ENCODE data around the gene PSMF1.

GRCh38 chr20:1160991-1161390 lies 42.6 kb downstream of the PSMF1 start:
- TF ChIP-seq ARNT (IDR thresholded peaks at IDR 0.05) = no peak
- TF ChIP-seq TARDBP (IDR thresholded peaks at IDR 0.05) = no peak
- no peak for TF ChIP-seq CTBP1 (IDR thresholded peaks at IDR 0.05; ENCODE audit: borderline replicate concordance)
- no peak for TF ChIP-seq ELF4 (IDR thresholded peaks at IDR 0.05)
- TF ChIP-seq FOXK2 (IDR thresholded peaks at IDR 0.05) = no peak
- TF ChIP-seq SP1 (IDR thresholded peaks at IDR 0.05) = no peak
- no peak for TF ChIP-seq NFRKB (IDR thresholded peaks at IDR 0.05)
- TF ChIP-seq BHLHE40 (IDR thresholded peaks at IDR 0.05; ENCODE audit: borderline replicate concordance) = no peak
- no peak for TF ChIP-seq HDGF (IDR thresholded peaks at IDR 0.05; ENCODE audit: borderline replicate concordance)
